B cell (primary cell): ENCODE results near the gene MYO5C. TPM values are rescaled to one million over a fixed set of nuclear protein-coding genes. Genes with fewer than 3 reads are reported as not detected.

Experiments
- ATAC-seq: fragments of 200-7000 bp; cut with Tn5 transposase; one replicate; pipeline ENCODE4 v1.10.0; 2021; ENCODE audit warnings: low read depth, mild to moderate bottlenecking, moderate number of reproducible peaks, moderate library complexity
- CTCF ChIA-PET: fragments of 350-600 bp; sonication (Branson Sonifier 250); formaldehyde crosslinking; loops from one replicate; lab custom pipeline; 2021; ENCODE audit warnings: antibody characterized with exemption, inconsistent platforms; lab: Charles Lee
- POLR2A ChIA-PET: fragments of 350-600 bp; sonication (Branson Sonifier 250); formaldehyde crosslinking; loops from one replicate; lab custom pipeline; 2021; ENCODE audit warnings: antibody characterized with exemption; lab: Charles Lee
- DNase-seq: peaks from one replicate; pipeline ENCODE4 v3.0.0; 2013
- H2AFZ ChIP-seq: 2 replicates; pipeline ENCODE4 v1.6.1; 2012; ENCODE audit warnings: mild to moderate bottlenecking, low read depth, low read length; ENCODE audit not compliant: insufficient read depth, poor library complexity, severe bottlenecking
- H3K27ac ChIP-seq, 2 donors: 1 replicate in 1 of 2; 2 replicates in 1 of 2; pipeline ENCODE4 v1.5.1; 2012 to 2013; ENCODE audit warnings: low read length in 2 of 2, mild to moderate bottlenecking in 2 of 2, moderate library complexity in 1 of 2
- H3K27me3 ChIP-seq, 4 experiments: fragments of 200-600 bp in 1 of 4; sonication (generic) in 1 of 4; replicated peaks in 1 of 4; 1 replicate in 2 of 4; 2 replicates in 2 of 4; pipeline versions ENCODE4 v1.6.1 to v1.7.0; 2013 to 2016; ENCODE audit warnings: low read length in 3 of 4, mild to moderate bottlenecking in 2 of 4, mixed read lengths in 1 of 4, moderate library complexity in 1 of 4; ENCODE audit not compliant: insufficient read depth in 4 of 4, control insufficient read depth in 3 of 4; ENCODE audit errors: control extremely low read depth in 1 of 4
- H3K36me3 ChIP-seq, 2 experiments: replicated peaks in 1 of 2; 1 replicate in 1 of 2; 2 replicates in 1 of 2; pipeline versions ENCODE4 v1.6.1 to v1.7.1; 2013; ENCODE audit warnings: low read length in 1 of 2; ENCODE audit not compliant: insufficient read depth in 2 of 2, control insufficient read depth in 1 of 2; ENCODE audit errors: control extremely low read depth in 1 of 2, extremely low read depth in 1 of 2
- H3K4me1 ChIP-seq, 2 donors: fragments of 200-600 bp in 1 of 2; sonication (generic) in 1 of 2; 1 replicate in 1 of 2; 2 replicates in 1 of 2; pipeline versions ENCODE4 v1.5.1 to v1.6.1; 2013 to 2017; ENCODE audit warnings: low read length in 2 of 2; ENCODE audit not compliant: control insufficient read depth in 2 of 2, insufficient read depth in 2 of 2
- H3K4me2 ChIP-seq: replicated peaks from 2 replicates; pipeline ENCODE3; 2012; ENCODE audit warnings: mild to moderate bottlenecking, low read depth, low read length; ENCODE audit not compliant: poor library complexity, severe bottlenecking
- H3K4me3 ChIP-seq, 5 experiments: fragments of 200-600 bp in 1 of 5; sonication (generic) in 1 of 5; 1 replicate in 3 of 5; 2 replicates in 2 of 5; pipeline versions ENCODE4 v1.5.1 to v1.7.0; 2011 to 2016; ENCODE audit warnings: low read length in 4 of 5, mild to moderate bottlenecking in 4 of 5, low read depth in 2 of 5, control low read depth in 1 of 5, moderate library complexity in 1 of 5; ENCODE audit not compliant: insufficient read depth in 1 of 5; ENCODE audit errors: control extremely low read depth in 1 of 5, extremely low read depth in 1 of 5
- H3K79me2 ChIP-seq: fragments of 200-600 bp; sonication (generic); one replicate; pipeline ENCODE4 v1.6.0; 2016; ENCODE audit warnings: low read length; ENCODE audit not compliant: control insufficient read depth, insufficient read depth
- H3K9ac ChIP-seq: fragments of 200-600 bp; sonication (generic); 2 replicates; pipeline ENCODE4 v1.6.1; 2017; ENCODE audit warnings: mild to moderate bottlenecking, low read length, moderate library complexity
- H3K9me3 ChIP-seq, 3 donors: one replicate each; pipeline versions ENCODE4 v1.6.1 to v1.7.1; 2013; ENCODE audit warnings: low read length in 2 of 3; ENCODE audit not compliant: control insufficient read depth in 2 of 3, insufficient read depth in 1 of 3; ENCODE audit errors: control extremely low read depth in 1 of 3
- H4K20me1 ChIP-seq: 2 replicates; pipeline ENCODE4 v1.6.0; 2012; ENCODE audit warnings: mild to moderate bottlenecking, low read length; ENCODE audit not compliant: insufficient read depth, control insufficient read depth, poor library complexity, severe bottlenecking
- H3K27ac Mint-ChIP-seq: one replicate; pipeline ENCODE4 v1.8.0; 2021; ENCODE audit warnings: mixed read lengths
- H3K27me3 Mint-ChIP-seq: one replicate; pipeline ENCODE4 v1.8.0; 2021; ENCODE audit warnings: mixed read lengths
- H3K4me1 Mint-ChIP-seq: one replicate; pipeline ENCODE4 v1.8.0; 2021; ENCODE audit warnings: mixed read lengths
- H3K4me3 Mint-ChIP-seq: one replicate; pipeline ENCODE4 v1.8.0; 2021; ENCODE audit warnings: mixed read lengths
- H3K9me3 Mint-ChIP-seq: one replicate; pipeline ENCODE4 v1.8.0; 2022; ENCODE audit warnings: mixed read lengths; ENCODE audit not compliant: insufficient read depth
- EZH2 ChIP-seq: IDR thresholded peaks from 2 replicates; pipeline ENCODE4 v1.6.1; 2012; ENCODE audit warnings: borderline replicate concordance, low read depth, mild to moderate bottlenecking, moderate library complexity, low read length; ENCODE audit not compliant: insufficient read depth, poor library complexity, severe bottlenecking
- WGBS: methylation state at CpG from one replicate; pipeline ENCODE4 v1.1.5; 2013; ENCODE audit warnings: missing lambda C conversion rate; ENCODE audit not compliant: insufficient coverage; 5-methylcytosine and 5-hydroxymethylcytosine counted together
- intact Hi-C: fragments of 100-400 bp; cut with micrococcal nuclease; formaldehyde crosslinking; loops from one replicate; pipeline ENCODE4 v1.10.0; 2022
- polyA plus RNA-seq: library from polyadenylated mRNA; depleted of rRNA; stranded (reverse); fragments of >200 nt; gene quantifications from 2 replicates; pipeline ENCODE4 v1.2.3, GENCODE V29; 2012
- total RNA-seq, 2 donors: library from RNA; stranded (reverse); fragments of 120-200 nt in 1 of 2; gene quantifications; 1 replicate in 1 of 2; 2 replicates in 1 of 2; pipeline versions ENCODE4 v1.2.3 to v1.2.4, GENCODE V29; 2013 to 2022
- TF ChIP-seq, protein P1 (sequence below): fragments of 200-600 bp; IDR thresholded peaks from one replicate; pipeline ENCODE4 v1.8.0; 2022; ENCODE audit warnings: antibody characterized with exemption, mild to moderate bottlenecking

The MYO5C gene
- total and polyA plus RNA-seq, 2 donors (not counting 1 experiment from before 2014, with no cell fraction given): 0.54 to 4.5 TPM

DNA sequence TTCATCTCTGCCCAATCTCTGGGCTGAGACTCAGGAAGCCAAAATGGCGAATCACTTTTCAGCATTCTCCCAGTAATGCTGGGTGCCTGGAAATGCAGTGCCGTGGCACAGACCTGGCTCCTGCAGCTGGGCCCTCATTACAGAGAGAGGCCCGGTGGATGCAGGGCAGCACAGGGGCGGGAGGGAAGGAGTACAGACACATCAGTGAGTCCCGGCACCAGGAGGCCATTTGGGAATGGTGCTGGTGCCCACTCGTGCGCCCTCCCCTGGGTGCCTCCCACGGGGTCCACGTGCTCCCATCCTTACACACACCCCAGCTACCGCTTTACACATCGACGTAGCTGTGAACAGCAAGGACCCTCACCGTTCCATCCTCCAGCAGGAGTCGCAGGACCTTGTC, 13.2 kb downstream of the MYO5C start:
- CTCF ChIA-PET: no interaction called here
- 97% methylated on average over 13 of the region's 14 CpGs for WGBS
- intact Hi-C loops: no loop called here

DNA sequence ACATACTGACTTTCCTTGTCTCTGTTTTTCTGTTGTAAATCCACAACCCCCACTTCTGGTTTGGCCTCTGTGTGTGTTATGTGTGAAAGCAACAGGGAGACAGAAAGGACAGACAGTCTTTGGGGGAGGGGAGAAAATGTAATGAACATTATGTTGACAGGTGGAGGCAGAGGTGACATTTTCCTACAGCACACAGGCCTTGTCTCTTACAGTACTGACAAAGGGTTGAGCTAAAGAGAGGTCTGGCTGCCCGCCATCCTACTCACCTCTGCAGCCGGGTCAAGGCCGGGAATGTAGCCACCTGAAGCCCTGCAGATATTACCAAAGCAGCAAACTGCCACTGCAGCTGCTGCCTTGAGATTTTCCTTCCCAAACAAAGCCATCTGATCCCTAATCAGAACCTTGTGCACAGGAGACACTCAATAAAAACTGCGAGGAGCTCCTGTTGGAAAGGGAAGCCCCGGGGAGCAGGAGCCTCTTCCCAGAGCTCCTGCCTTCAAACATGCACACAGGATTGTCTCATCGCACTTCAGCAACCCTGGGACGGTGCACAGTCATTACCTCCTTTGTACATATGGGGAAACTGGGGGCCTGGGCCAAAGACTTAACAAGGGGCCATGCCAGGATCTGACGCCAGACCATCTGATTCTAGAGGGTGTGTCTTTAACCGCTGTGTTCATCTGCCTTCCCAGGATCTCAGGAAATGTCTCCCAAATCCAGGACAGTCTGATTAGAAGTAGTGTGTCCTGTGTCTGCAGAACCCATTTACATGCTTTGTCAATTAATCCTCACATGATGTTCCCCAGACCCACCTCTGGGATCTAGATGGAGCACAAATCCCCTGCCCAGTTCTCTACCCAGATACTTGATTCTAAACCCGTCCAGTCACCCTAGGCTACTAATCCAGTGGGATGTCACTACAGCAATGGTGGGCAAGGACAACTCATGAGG, 14.2 kb downstream of the MYO5C start:
- no peak overlapping the region for H3K9ac ChIP-seq
- H3K4me1 ChIP-seq: no peaks in the 10 kb centered on the region
- intact Hi-C loops: no loop called here
- TF ChIP-seq, protein P1, sequence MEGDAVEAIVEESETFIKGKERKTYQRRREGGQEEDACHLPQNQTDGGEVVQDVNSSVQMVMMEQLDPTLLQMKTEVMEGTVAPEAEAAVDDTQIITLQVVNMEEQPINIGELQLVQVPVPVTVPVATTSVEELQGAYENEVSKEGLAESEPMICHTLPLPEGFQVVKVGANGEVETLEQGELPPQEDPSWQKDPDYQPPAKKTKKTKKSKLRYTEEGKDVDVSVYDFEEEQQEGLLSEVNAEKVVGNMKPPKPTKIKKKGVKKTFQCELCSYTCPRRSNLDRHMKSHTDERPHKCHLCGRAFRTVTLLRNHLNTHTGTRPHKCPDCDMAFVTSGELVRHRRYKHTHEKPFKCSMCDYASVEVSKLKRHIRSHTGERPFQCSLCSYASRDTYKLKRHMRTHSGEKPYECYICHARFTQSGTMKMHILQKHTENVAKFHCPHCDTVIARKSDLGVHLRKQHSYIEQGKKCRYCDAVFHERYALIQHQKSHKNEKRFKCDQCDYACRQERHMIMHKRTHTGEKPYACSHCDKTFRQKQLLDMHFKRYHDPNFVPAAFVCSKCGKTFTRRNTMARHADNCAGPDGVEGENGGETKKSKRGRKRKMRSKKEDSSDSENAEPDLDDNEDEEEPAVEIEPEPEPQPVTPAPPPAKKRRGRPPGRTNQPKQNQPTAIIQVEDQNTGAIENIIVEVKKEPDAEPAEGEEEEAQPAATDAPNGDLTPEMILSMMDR: no peak
- TF ChIP-seq EZH2: no peak
- ATAC-seq (no peak), DNase-seq (no peak)
- H3K27ac ChIP-seq: no peak overlapping the region
- H3K27ac Mint-ChIP-seq: no peak overlapping the region
- H3K27me3 Mint-ChIP-seq: no peaks in the 10 kb centered on the region
- H3K27me3 ChIP-seq: no peaks in the 10 kb centered on the region
- CTCF ChIA-PET: no interaction called here
- no peak overlapping the region for H2AFZ ChIP-seq
- no peak overlapping the region for H3K4me3 Mint-ChIP-seq
- H3K9me3 ChIP-seq: no peaks in the 10 kb centered on the region
- H3K79me2 ChIP-seq: no peaks in the 10 kb centered on the region
- H3K4me3 ChIP-seq: no peak overlapping the region
- H3K4me1 Mint-ChIP-seq: no peaks in the 10 kb centered on the region
- POLR2A ChIA-PET: no interaction called here
- no peaks in the 10 kb centered on the region for H4K20me1 ChIP-seq
- no peak overlapping the region for H3K4me2 ChIP-seq
- H3K36me3 ChIP-seq: no peaks in the 10 kb centered on the region
- no peaks in the 10 kb centered on the region for H3K9me3 Mint-ChIP-seq
- 94% methylated on average over 10 of the region's 10 CpGs for WGBS

More for the DNA sequence above, 13.2 kb downstream of the MYO5C start:
- POLR2A ChIA-PET: no interaction called here
- H3K4me3 ChIP-seq: no peak overlapping the region
- H3K9me3 Mint-ChIP-seq: no peaks in the 10 kb centered on the region
- H3K4me1 Mint-ChIP-seq: no peaks in the 10 kb centered on the region
- H3K27me3 ChIP-seq: no peaks in the 10 kb centered on the region
- H3K9ac ChIP-seq: no peak overlapping the region
- H2AFZ ChIP-seq: no peak overlapping the region
- H3K4me2 ChIP-seq: no peak overlapping the region
- no peak for ATAC-seq
- no peaks in the 10 kb centered on the region for H4K20me1 ChIP-seq
- H3K4me3 Mint-ChIP-seq: no peak overlapping the region
- no peaks in the 10 kb centered on the region for H3K36me3 ChIP-seq
- no peaks in the 10 kb centered on the region for H3K79me2 ChIP-seq
- no peak overlapping the region for H3K27ac Mint-ChIP-seq
- H3K27ac ChIP-seq: no peak overlapping the region
- DNase-seq: no peak
- TF ChIP-seq, protein P1: no peak
- no peak for TF ChIP-seq EZH2
- no peaks in the 10 kb centered on the region for H3K27me3 Mint-ChIP-seq
- no peaks in the 10 kb centered on the region for H3K9me3 ChIP-seq
- no peaks in the 10 kb centered on the region for H3K4me1 ChIP-seq
